ENCODE results near the gene PRR13.

- TF ChIP-seq CTCF (IDR thresholded peaks at IDR 0.05) (no peak), EZH2 (IDR thresholded peaks at IDR 0.05; ENCODE audit: borderline replicate concordance, insufficient read depth, low read depth, low read length, poor library complexity, severe bottlenecking) (no peak)
These were observed 25.5 kb downstream of the PRR13 start for GRCh38 chr12:53467082-53467481.
